IMR-90 (cell line): ENCODE measurements around the gene SHROOM3.

Source experiments
- RAD21 ChIP-seq: IDR thresholded peaks from 2 replicates; pipeline ENCODE4 v1.6.1; 2012; ENCODE audit warnings: low read length, improper control_type of control experiment
- TF ChIP-seq, protein P1 (sequence below): conservative IDR thresholded peaks from 2 replicates; pipeline ENCODE4 v1.5.1; 2012; ENCODE audit warnings: mild to moderate bottlenecking, low read depth, low read length, improper control_type of control experiment

DNA sequence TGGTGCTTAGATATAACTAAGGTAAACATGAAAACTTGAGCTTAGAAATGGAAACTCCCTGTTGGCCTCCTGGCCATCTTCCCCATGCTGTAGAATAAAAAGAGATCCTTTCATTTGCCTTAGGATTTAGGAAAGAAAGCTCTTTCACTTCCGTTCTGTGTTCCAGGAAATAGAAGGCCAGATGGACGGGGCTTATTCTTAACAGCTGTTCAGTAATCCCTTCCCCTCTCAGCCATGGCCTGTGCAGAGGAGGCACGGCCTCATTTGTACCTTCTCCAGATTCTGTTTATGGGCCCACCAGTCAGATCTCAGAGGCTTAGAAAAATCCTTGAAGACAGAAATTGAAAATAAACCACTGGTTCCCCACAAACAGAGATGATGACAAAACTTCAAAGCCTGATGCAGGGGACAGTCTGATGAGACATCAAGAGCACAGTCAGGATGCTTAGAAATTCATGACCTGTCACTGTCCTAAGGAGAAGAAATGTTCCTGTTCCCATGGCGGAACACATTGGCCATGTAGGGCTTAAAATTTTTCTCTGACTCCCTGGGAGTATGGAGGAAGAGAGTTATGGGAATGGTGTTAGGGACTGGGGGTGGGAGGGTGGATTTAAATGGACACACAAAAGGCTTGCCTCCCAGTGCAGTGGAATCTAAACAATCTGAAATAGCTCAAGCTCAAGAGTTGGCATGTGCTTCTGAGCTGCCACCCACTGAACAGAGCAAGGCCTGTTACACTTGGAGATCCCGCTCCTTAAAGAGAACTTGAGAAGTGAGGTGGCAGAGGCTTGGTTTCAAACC is 274.1 kb downstream of the SHROOM3 start:
- TF ChIP-seq, protein P1, sequence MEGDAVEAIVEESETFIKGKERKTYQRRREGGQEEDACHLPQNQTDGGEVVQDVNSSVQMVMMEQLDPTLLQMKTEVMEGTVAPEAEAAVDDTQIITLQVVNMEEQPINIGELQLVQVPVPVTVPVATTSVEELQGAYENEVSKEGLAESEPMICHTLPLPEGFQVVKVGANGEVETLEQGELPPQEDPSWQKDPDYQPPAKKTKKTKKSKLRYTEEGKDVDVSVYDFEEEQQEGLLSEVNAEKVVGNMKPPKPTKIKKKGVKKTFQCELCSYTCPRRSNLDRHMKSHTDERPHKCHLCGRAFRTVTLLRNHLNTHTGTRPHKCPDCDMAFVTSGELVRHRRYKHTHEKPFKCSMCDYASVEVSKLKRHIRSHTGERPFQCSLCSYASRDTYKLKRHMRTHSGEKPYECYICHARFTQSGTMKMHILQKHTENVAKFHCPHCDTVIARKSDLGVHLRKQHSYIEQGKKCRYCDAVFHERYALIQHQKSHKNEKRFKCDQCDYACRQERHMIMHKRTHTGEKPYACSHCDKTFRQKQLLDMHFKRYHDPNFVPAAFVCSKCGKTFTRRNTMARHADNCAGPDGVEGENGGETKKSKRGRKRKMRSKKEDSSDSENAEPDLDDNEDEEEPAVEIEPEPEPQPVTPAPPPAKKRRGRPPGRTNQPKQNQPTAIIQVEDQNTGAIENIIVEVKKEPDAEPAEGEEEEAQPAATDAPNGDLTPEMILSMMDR = no peak
- no peak for TF ChIP-seq RAD21
